Hematopoietic multipotent progenitor cell treated with erythropoietin and hydrocortisone succinate and interleukin-3 and kit ligand, for 4 days (in vitro differentiated cells): ENCODE measurements around the gene ADGRB3.
"Not testable (repeated sequence)": the region's sequence is repeated elsewhere in the genome, so short reads cannot be mapped to it uniquely, and the experiment has no call there.

Experiments used
- DNase-seq: peaks from one replicate; pipeline ENCODE4 v3.0.0-alpha.2; 2015

The ADGRB3 gene

DNA sequence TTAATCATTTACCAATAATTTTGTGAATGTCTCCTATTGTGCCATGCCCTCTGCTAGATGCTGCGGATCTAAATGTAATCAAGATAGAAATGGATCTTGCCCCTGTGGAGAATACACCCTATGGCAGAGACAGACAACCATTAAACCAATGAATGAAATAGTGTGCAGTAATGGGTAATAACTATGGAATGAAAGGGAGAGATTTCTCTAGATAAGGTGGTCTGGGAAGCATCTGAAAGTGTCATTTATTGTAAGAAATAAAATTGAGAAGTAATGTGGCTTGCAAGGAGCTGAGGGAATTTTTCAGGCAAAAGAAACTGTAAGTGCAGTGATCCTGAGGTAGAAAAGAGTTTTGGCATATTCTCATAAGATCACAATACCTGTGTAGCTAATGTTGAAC is 731.7 kb downstream of the ADGRB3 start:
- no peak for DNase-seq

DNA sequence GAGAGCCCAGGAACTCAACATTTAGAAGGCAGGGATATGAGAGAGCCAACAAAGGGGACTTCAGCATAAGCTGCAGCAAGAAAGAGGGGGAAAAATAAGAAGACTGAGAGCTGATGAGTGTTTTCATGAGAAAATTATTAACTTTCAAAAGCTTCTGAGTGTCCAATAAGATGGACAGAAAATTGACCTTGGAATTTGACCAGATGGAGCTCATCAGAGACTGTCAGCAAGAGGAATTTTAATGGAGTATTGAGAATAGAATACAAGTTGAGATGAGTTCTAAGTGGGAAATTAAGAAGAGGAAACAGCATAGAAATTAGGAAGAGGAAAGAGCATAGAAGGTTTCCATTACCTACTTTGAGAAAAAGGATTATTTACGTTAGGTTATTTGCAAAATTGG is 733.5 kb downstream of the ADGRB3 start:
- no peak for DNase-seq

DNA sequence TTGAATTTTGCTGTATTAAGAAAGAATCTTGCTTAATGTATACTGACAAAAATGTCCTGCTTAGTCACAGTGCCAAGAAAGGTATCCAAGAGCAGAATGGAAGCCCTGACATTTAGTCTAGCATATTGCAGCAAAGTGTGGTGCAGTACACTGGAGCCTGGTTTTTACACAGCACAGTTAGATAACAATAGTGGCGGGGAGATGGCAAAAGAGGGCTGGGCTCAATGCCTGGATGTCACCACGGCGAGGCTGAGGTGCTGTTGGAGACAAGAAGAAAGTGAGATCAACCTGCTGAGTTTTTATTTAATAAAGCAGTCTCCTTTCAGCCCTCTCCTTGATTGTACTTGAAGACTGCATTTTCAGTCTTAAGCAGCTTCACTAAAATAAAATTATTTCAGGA is 735.7 kb downstream of the ADGRB3 start:
- no peak for DNase-seq

DNA sequence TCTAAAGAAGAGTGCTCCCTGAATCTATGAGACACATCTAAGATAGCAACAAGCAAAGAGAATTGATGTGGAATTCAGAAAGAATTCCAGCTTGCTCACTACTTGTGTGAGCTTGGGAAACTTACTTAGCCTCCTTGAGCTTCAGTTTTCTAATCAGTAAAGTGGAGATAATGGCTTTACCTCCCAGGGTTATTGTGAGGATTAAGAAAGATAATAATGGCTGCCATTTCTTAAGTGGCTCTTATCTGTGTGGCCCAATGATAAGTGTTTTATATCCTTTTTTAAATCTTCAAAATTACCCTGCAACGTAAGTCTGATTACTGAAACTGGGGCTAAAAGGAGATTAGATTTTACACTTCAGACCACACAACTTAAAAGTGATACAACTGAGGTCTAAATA is 743.2 kb downstream of the ADGRB3 start:
- DNase-seq = no peak

DNA sequence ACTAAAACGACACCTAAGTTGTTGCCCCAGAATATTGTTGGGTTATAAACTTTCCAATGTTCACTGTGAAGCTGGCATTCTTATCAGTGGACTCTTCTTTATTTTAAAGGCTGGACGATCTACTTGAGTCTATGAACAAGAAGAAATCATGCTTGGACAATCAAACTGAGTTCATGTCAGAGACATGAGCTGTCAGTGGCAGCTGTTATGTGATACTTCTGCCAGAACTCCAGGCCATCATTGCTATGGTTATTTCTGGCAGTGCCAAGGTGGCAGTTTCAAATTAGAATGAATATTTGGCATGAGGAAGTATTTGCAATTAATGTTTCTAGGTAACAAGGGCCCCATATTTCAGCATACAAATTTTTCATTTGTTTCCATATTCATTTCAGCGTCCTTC is 744.4 kb downstream of the ADGRB3 start:
- DNase-seq = no peak

DNA sequence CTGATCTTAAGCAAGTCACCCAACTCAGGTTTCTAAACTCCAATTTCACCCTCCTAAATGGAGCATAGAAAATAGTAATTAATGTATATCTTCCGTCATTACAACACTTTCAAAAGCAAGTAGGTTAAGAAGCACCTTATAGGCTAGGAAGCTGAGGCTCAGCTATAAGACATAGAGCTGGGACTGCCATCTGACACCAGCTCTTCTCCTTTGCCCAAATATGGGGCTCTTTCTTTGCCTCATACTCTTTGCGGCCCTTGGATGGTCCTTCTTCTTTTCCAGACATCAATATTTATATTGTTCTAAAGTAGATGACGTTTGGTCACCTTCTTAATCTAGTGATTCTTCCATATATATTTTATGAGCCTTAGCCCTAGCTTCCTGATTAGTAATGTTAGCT is 748.5 kb downstream of the ADGRB3 start:
- DNase-seq = no peak

DNA sequence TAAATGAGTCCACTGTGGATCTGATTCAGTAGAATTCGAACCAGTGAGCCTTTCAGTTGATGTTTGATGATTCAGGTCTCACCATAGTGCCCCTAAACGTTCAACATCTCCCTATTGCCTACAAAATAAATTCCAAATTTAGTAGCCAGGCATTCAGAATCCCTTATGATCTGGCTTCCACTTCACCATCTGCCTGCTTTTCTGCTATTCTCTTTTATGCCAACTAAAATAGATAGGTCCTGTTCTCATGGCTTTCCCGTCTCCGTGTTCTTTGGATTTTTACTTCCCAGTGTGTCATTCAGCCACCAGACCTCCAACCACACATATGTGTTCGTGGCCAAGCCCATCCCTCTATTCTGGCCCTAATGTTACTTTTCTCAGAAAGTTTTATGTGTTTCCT is 751.3 kb downstream of the ADGRB3 start:
- no peak for DNase-seq

DNA sequence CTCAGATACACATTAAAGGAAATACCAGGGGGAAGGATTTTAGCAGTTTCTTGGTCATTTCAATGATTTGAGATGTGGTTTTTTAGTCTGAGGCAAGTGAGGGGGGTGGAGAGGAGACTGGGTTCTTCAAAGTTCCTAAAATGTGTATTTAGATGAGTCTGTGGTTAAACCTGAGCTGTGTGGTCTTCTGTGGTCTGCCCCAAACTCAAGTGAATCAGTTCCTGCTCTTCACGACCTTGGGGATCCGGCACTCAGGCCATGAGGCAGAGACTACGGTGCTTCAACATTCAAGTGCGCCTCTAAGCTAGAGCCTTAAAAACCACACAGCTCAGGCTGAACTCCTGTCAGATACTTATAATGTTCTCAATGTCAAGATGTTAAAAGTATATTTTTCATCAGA is 755.0 kb downstream of the ADGRB3 start:
- no peak for DNase-seq

DNA sequence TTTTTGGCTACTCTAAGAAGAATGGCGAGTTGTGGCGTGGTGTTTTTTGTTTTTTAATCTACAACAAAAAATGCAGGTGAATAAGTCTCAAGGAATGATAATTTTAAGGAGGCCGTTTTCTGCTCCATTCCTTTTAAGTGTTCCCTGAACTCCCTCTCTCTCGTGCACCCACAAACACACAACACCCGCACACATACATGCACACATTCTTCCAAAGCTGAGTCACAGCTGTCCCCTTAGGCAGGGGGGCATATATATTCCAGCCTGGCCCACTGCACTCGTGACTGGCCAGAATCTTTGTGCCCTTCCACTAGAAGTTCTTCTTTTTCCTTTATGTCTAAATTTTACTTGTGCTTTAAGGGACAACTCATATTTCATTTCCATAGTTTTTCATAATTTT is 756.0 kb downstream of the ADGRB3 start:
- no peak for DNase-seq

DNA sequence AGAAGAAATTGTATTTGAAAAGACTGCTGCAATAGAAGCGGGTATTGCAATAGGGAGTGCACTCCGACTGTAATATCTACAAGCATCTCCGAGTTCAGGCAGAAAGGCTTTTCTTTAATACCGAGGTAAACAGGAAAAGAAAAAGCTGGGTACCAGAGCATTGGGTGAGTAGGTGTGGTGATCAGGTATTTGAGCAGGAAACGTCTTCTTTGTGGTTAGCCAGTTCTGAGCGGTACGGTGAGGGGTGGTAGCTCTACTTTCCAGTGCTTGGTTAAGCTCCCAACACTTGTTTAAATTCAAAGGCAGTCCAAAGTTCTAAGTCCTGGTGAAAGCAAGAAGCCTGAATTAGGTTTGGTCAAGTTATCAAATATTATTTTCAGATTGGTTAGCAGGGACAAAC is 757.7 kb downstream of the ADGRB3 start:
- DNase-seq = no peak

DNA sequence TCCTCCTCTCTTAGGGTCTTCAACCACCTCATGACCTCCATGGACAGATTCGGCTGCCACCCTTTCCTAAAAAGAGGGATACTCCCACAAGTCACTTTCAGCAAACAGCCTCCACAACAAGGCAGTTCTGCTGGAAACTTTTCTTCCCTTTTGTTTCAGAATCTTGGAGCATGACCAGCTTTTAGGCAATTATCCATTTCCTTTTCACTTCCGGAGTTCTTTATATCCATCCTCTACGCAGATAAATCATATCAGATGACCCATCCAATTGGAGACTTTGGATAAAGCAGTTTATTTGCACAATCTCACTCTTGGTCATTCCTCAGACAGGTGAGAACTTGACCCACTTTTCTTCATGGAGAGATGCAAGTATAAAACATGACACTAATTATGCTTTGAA is 763.2 kb downstream of the ADGRB3 start:
- DNase-seq = no peak

DNA sequence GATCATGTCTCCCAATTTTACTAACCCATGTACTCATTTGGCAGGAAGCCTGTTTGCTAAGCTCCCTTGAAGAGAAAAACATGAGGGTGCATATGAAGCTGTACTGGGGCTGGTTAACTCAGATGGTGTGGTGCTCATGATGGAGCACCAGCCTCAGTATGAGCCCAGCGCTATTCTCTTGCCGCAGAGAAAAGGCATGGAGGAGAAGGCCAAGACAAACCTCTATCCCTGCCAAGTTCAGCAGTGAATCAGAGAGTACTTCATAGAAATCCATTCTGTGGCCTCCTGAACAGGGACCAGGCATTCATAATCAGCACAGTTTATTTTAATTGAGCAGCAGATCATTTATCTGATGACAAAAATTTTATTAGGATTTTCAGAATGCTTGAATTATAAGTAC is 763.6 kb downstream of the ADGRB3 start:
- no peak for DNase-seq

DNA sequence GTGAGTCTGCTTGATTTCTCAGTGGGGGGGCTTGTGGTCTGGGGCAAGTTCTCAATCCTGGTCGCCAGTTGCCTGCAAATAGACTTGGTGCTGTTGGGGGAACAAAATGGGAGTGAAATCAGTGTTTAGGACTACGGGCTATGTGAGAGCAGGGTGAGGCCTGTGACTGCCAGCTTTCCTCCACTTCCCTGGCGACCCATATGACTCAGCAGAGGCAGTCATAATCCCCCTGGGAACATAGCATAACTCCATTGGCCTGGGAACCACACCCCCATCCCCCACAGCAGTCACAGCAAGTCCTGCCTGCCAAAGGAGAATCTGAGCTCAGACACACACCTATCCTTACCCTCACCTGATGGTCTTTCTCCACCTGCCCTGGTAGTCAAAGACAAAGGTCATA is 773.8 kb downstream of the ADGRB3 start:
- DNase-seq = no peak

DNA sequence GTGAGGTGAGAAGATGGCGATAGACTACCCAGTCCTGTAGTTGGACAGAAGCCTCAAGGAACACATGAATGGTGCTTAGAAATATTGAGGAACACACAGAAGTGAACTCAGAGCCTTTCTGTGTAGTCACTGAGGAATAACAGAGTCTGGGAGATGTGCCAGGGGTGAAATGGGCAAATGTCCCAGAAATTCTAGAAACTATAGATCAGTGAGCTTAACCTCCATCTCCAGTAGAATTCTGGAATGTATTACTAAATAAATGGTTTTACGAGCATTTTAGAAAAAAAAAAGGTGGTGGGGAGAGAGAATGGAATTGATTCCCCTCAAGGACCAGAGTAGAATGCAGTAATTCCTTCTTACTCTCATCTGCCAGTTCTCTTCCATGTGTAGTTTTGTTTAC is 781.7 kb downstream of the ADGRB3 start:
- DNase-seq = no peak

DNA sequence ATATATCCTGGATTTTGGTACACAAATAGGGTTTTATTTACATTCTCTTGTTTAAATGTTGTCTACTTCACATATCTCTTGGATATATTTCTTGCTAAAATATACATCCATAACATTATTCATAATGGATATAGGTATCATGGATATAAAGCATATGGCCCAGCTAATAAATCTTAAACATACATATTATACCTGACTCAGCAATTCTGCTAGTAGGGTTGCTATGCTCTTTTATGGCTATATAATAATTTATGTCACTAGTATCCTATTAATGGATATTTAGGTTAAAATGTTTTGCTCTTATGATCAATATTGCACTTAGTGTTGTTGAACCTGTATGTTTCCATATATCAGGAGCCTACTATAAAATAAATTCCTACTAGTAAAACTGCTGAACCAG is 786.2 kb downstream of the ADGRB3 start:
- DNase-seq = no peak

DNA sequence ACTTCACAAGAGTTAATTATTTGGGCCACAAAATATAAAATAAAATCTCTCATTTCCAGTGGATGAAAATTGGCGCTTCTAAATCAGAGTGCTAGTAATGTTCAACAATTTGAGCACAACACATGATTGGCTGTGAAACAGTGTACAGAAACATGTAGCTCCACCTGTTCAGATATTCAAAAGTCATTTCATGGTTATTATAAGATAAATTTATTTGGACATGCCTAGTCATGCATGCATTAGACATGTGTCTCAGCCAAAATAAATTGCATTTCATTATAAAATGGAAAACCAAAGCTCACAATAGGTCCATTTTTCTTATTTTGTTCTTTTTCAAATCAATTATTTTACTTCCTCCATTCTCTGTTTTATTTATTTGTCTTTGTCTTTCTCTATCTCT is 786.9 kb downstream of the ADGRB3 start:
- no peak for DNase-seq

DNA sequence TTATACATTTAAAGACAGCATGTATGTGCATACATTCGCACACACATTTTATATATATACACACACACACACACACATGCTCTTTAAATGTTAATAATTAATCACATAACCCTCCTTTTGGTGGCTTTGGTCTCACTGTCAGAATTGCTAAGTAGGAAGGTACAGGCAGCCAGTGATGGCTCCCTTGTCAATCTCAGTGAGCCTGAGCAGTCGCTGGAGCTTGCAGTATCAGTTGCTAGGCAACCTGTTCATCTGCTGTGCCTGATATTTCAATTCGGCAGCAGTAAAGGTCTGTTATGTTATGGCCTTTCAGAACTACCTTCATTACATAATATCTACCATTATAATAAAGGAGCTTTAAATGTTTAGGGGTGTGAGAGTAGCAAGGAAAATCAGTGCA is 787.4 kb downstream of the ADGRB3 start:
- no peak for DNase-seq

DNA sequence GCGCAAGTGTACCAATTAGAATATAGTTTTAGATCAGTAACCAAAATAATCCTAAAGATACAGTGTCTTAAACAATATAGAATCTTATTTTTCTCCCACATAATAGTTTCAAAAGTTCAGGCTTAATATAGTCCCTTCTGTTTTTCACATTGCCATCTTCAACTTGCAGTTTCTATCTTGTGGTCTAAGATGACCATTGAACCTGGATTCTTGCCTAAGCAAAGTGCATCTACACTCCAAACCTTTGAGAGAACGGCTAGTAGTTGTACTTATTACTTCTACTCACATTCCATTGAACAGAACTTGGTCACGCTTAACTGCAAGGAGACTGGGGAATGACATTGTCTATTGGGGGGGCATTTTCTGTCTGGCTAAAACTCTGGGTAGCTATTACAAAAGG is 788.7 kb downstream of the ADGRB3 start:
- DNase-seq = no peak

DNA sequence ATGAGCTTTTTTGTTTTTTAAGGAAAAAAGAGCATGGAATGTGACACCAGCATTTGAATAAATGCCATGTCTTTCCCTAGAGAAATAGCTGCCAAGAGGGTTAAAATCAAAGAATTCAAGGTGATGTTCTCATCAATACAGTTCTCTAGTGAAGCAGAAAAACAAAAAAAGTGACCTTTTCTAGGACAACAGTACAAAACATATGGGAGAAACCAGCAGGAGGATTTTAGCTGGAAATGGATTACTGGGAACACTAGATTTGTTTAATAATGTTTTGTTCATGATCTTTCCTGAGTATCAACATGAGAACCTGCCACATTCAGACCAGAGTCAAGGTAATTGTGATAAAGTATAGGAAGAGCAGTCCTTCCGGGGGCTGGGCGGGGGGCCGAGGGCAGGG is 789.5 kb downstream of the ADGRB3 start:
- DNase-seq = no peak

DNA sequence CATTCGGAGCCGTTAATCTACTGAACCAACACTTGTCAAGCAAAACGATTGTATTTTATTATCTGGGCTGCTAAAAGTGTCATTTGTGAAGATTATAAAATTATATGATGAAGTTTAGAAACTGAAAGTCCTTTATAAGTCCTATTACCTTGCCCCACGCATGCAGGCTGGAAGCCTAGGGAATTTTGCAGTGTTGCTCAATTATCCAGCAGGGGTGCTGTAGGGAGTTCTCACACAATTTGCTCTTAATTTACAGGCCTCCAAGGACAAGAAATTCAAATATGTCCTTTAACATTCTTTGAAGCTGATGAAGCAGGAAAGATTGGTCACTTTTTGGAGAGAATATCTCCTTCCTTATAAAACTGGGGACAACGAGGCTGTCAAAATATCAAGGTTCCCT is 792.8 kb downstream of the ADGRB3 start:
- DNase-seq = no peak

DNA sequence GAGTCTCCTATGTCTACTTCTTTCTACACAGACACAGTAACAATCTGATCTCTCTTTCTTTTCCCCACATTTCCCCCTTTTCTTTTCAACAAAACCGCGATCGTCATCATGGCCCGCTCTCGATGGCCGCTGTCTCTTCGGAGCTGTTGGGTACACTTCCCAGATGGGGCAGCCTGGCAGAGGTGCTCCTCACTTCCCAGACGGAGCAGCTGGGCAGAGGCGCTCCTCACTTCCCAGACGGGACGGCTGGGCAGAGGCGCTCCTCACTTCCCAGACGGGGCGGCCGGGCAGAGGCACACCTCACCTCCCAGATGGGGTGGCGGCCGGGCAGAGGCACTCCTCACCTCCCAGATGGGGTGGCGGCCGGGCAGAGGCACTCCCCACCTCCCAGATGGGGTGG is 797.1 kb downstream of the ADGRB3 start:
- DNase-seq = not testable (repeated sequence)

DNA sequence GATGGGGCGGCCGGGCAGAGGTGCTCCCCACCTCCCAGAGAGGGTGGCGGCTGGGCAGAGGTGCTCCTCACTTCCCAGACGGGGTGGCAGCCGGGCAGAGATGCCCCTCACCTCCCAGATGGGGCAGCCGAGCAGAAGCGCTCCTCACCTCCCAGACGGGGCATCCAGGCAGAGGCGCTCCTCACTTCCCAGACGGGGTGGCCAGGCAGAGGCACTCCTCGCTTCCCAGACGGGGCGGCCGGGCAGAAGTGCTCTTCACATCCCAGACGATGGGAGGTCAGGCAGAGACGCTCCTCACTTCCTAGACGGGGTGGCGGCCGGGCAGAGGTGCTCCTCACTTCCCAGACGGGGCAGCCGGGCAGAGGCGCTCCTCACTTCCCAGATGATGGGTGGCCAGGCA is 798.0 kb downstream of the ADGRB3 start:
- DNase-seq = not testable (repeated sequence)

DNA sequence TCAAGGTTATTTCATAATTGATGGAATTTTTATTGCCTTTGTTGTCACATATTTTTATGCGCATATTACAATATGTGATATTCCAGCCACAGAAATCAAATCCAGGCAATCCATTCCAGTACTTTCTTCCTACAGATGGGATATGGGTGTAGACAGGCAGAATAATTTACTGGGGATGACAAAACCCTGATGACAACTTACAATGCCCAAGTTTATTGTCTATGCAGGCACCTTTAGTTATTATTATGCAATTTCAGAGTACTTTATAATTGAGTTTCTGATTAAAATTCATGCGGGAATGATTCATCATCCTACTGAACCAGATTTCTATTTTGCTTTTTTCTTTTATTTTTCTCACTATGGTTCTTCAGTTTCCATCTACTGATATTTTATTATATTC is 803.0 kb downstream of the ADGRB3 start:
- no peak for DNase-seq
